ENCODE measurements around the gene EEF2K. TPM values are rescaled to one million over a fixed set of nuclear protein-coding genes. Genes with fewer than 3 reads are reported as not detected.
"Not testable (repeated sequence)": the region's sequence is repeated elsewhere in the genome, so short reads cannot be mapped to it uniquely, and the experiment has no call there.

The EEF2K gene
- total RNA-seq, 1 donor from 2014 or later: 12.2 TPM

- no peak for TF ChIP-seq CTCF (conservative IDR thresholded peaks at IDR 0.05; ENCODE audit: low read depth, low read length)
- H3K4me3 ChIP-seq (ENCODE audit: low read depth, low read length): no peak overlapping the region
Observed at GRCh38 chr16:22299036-22299435, 93.0 kb downstream of the EEF2K start.

GRCh38 chr16:22300427-22301071 lies 94.5 kb downstream of the EEF2K start:
- TF ChIP-seq CTCF (conservative IDR thresholded peaks at IDR 0.05; ENCODE audit: low read depth, low read length): peak; percentile 82
- DNase-seq (ENCODE audit: low read depth): no peak
- no peak overlapping the region for H3K4me3 ChIP-seq (ENCODE audit: low read depth, low read length)

More at GRCh38 chr16:22299036-22299435, 93.0 kb downstream of the EEF2K start:
- DNase-seq (ENCODE audit: low read depth): no peak

- H3K4me3 ChIP-seq (ENCODE audit: low read depth, low read length); DNase-seq (ENCODE audit: low read depth): not testable (repeated sequence)
Observed at GRCh38 chr16:22301423-22301822, 95.3 kb downstream of the EEF2K start.

- TF ChIP-seq CTCF (conservative IDR thresholded peaks at IDR 0.05; ENCODE audit: low read depth, low read length): no peak
- no peak for DNase-seq (ENCODE audit: low read depth)
- no peak overlapping the region for H3K4me3 ChIP-seq (ENCODE audit: low read depth, low read length)
Observed at GRCh38 chr16:22302776-22303363, 96.8 kb downstream of the EEF2K start.

- no peak for DNase-seq (ENCODE audit: low read depth)
- no peak for TF ChIP-seq CTCF (conservative IDR thresholded peaks at IDR 0.05; ENCODE audit: low read depth, low read length)
- no peak overlapping the region for H3K4me3 ChIP-seq (ENCODE audit: low read depth, low read length)
Observed at GRCh38 chr16:22304411-22304810, 98.3 kb downstream of the EEF2K start.

GRCh38 chr16:22306788-22307187 lies 100.7 kb downstream of the EEF2K start:
- no peak for DNase-seq (ENCODE audit: low read depth)

GRCh38 chr16:22307838-22308237 lies 101.8 kb downstream of the EEF2K start:
- no peak for TF ChIP-seq CTCF (conservative IDR thresholded peaks at IDR 0.05; ENCODE audit: low read depth, low read length)
- DNase-seq (ENCODE audit: low read depth): no peak
- H3K4me3 ChIP-seq (ENCODE audit: low read depth, low read length): no peak overlapping the region

More at GRCh38 chr16:22306788-22307187, 100.7 kb downstream of the EEF2K start:
- H3K4me3 ChIP-seq (ENCODE audit: low read depth, low read length): no peak overlapping the region
- TF ChIP-seq CTCF (conservative IDR thresholded peaks at IDR 0.05; ENCODE audit: low read depth, low read length): no peak
